SK-N-SH treated with all-trans-retinoic acid at 6 μM for 48 hours (cell line): ENCODE measurements around the gene TLX2.

Experiments used
- ARNTL ChIP-seq: fragments of 450-650 bp; formaldehyde crosslinking; IDR thresholded peaks from 2 replicates; pipeline ENCODE4 v1.5.0; 2020; ENCODE audit warnings: low read depth, mild to moderate bottlenecking, moderate library complexity, borderline replicate concordance
- BACH2 ChIP-seq: fragments of 250-450 bp; sonication (Bioruptor Pico); IDR thresholded peaks from 2 replicates; pipeline ENCODE4 v1.9.0; 2021; ENCODE audit warnings: mild to moderate bottlenecking, borderline replicate concordance
- GLIS3 ChIP-seq: fragments of 250-450 bp; sonication (Bioruptor Pico); IDR thresholded peaks from 2 replicates; pipeline ENCODE4 v1.5.0; 2020; ENCODE audit warnings: mild to moderate bottlenecking, moderate library complexity
- PPARA ChIP-seq: fragments of 250-450 bp; sonication (Bioruptor Pico); IDR thresholded peaks from 2 replicates; pipeline ENCODE4 v1.5.0; 2020; ENCODE audit warnings: mild to moderate bottlenecking, borderline replicate concordance
- RARB ChIP-seq: fragments of 250-450 bp; sonication (Bioruptor Pico); IDR thresholded peaks from 2 replicates; pipeline ENCODE4 v1.8.0; 2021; ENCODE audit warnings: mild to moderate bottlenecking, moderate library complexity
- ZC3H10 ChIP-seq: fragments of 250-450 bp; sonication (Bioruptor Pico); IDR thresholded peaks from 2 replicates; pipeline ENCODE4 v1.5.1; 2021; ENCODE audit warnings: mild to moderate bottlenecking, moderate library complexity
- ZFP3 ChIP-seq: fragments of 250-450 bp; sonication (Bioruptor Pico); IDR thresholded peaks from 2 replicates; pipeline ENCODE4 v1.5.0; 2020; ENCODE audit warnings: mild to moderate bottlenecking, moderate library complexity
- TF ChIP-seq, protein P1 (sequence below): fragments of 250-450 bp; sonication (Bioruptor Pico); IDR thresholded peaks from 2 replicates; pipeline ENCODE4 v1.8.0; 2020; ENCODE audit warnings: mild to moderate bottlenecking, moderate library complexity, borderline replicate concordance
- TF ChIP-seq, protein P2 (sequence below): fragments of 250-450 bp; sonication (Bioruptor Pico); IDR thresholded peaks from 2 replicates; pipeline ENCODE4 v1.5.0; 2020; ENCODE audit warnings: mild to moderate bottlenecking, moderate library complexity
- TF ChIP-seq, protein P3 (sequence below): fragments of 250-450 bp; sonication (Bioruptor Pico); IDR thresholded peaks from 2 replicates; pipeline ENCODE4 v1.5.1; 2020; ENCODE audit warnings: low read depth, mild to moderate bottlenecking, moderate library complexity

DNA sequence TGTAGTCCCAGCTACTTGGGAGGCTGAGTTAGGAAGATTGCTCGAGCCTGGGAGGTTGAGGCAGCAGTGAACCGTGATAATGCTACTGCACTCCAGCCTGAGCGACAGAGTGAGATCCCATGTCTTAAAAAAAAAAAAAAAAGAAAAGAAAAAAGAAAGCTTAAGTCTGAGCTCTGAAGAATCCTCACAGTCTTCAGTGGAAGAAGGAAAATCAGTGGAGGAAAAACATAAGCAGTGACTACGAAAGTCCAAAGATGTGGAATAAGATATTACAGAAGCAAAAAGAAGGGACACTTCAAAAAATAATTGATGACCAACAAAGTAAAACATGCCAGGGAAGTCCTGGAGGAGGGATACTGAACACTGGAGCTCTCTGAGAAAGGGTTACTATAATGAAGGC lies 4.0 kb upstream of the TLX2 start:
- TF ChIP-seq, protein P1, sequence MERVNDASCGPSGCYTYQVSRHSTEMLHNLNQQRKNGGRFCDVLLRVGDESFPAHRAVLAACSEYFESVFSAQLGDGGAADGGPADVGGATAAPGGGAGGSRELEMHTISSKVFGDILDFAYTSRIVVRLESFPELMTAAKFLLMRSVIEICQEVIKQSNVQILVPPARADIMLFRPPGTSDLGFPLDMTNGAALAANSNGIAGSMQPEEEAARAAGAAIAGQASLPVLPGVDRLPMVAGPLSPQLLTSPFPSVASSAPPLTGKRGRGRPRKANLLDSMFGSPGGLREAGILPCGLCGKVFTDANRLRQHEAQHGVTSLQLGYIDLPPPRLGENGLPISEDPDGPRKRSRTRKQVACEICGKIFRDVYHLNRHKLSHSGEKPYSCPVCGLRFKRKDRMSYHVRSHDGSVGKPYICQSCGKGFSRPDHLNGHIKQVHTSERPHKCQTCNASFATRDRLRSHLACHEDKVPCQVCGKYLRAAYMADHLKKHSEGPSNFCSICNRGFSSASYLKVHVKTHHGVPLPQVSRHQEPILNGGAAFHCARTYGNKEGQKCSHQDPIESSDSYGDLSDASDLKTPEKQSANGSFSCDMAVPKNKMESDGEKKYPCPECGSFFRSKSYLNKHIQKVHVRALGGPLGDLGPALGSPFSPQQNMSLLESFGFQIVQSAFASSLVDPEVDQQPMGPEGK, result no peak
- TF ChIP-seq ZC3H10 (CRISPR knock-in tag), result no peak
- TF ChIP-seq, protein P2, sequence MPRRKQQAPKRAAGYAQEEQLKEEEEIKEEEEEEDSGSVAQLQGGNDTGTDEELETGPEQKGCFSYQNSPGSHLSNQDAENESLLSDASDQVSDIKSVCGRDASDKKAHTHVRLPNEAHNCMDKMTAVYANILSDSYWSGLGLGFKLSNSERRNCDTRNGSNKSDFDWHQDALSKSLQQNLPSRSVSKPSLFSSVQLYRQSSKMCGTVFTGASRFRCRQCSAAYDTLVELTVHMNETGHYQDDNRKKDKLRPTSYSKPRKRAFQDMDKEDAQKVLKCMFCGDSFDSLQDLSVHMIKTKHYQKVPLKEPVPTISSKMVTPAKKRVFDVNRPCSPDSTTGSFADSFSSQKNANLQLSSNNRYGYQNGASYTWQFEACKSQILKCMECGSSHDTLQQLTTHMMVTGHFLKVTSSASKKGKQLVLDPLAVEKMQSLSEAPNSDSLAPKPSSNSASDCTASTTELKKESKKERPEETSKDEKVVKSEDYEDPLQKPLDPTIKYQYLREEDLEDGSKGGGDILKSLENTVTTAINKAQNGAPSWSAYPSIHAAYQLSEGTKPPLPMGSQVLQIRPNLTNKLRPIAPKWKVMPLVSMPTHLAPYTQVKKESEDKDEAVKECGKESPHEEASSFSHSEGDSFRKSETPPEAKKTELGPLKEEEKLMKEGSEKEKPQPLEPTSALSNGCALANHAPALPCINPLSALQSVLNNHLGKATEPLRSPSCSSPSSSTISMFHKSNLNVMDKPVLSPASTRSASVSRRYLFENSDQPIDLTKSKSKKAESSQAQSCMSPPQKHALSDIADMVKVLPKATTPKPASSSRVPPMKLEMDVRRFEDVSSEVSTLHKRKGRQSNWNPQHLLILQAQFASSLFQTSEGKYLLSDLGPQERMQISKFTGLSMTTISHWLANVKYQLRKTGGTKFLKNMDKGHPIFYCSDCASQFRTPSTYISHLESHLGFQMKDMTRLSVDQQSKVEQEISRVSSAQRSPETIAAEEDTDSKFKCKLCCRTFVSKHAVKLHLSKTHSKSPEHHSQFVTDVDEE (CRISPR knock-in tag), result no peak
- TF ChIP-seq ARNTL (CRISPR knock-in tag), result no peak
- no peak for TF ChIP-seq RARB
- TF ChIP-seq, protein P3, sequence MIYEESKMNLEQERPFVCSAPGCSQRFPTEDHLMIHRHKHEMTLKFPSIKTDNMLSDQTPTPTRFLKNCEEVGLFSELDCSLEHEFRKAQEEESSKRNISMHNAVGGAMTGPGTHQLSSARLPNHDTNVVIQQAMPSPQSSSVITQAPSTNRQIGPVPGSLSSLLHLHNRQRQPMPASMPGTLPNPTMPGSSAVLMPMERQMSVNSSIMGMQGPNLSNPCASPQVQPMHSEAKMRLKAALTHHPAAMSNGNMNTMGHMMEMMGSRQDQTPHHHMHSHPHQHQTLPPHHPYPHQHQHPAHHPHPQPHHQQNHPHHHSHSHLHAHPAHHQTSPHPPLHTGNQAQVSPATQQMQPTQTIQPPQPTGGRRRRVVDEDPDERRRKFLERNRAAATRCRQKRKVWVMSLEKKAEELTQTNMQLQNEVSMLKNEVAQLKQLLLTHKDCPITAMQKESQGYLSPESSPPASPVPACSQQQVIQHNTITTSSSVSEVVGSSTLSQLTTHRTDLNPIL (CRISPR knock-in tag), result no peak
- TF ChIP-seq PPARA (CRISPR knock-in tag), result no peak
- TF ChIP-seq ZFP3 (CRISPR knock-in tag), result no peak
- TF ChIP-seq GLIS3 (CRISPR knock-in tag), result no peak
- TF ChIP-seq BACH2 (CRISPR knock-in tag), result no peak
